K562 (cell line): ENCODE measurements around the gene SLC44A2. TPM values are rescaled to one million over a fixed set of nuclear protein-coding genes. Genes with fewer than 3 reads are reported as not detected.
A peak's percentile ranks its signal among the peaks of the same experiment; 100 is the strongest.

Experiments
- ATAC-seq: fragments of 200-7000 bp; cut with Tn5 transposase; 3 replicates; pipeline ENCODE4 v1.9.1; 2020; ENCODE audit warnings: moderate library complexity
- BruUV-seq: library from RNA; stranded (reverse); fragments of 400-500 nt; replicated peaks from 2 replicates; lab custom pipeline; 2021; lab: Mats Ljungman, UMichigan
- CTCF ChIA-PET: fragments of 300-600 bp; formaldehyde crosslinking; extraction: SDS; loops from one replicate; lab custom pipeline; 2021; ENCODE audit warnings: low intra/inter-chr PET ratio; lab: Yijun Ruan, JAX
- POLR2A ChIA-PET: fragments of 300-600, 350-650 bp; sonication (Branson Sonifier 250); formaldehyde crosslinking; extraction: SDS; loops from one replicate; lab custom pipeline; 2021; ENCODE audit warnings: antibody characterized with exemption, inconsistent platforms; lab: Yijun Ruan, JAX
- DNase-seq, 4 experiments: peaks; one replicate each; pipeline versions ENCODE4 v3.0.0 to v3.0.0-alpha.2; 2011 to 2018; ENCODE audit warnings: low spot score in 3 of 4, mixed read lengths in 3 of 4; ENCODE audit errors: extremely low read depth in 1 of 4
- FAIRE-seq: peaks from 2 replicates; lab custom pipeline; 2011; peaks lifted over from hg19 to GRCh38; lab: Jason Lieb, UNC
- H2AFZ ChIP-seq: 2 replicates; pipeline ENCODE4 v1.6.0; 2011; ENCODE audit warnings: low read depth, low read length, control low read depth, inconsistent platforms
- H3K27ac ChIP-seq: fragments of 200-600 bp; 3 replicates; pipeline ENCODE4 v1.8.0; 2011; ENCODE audit warnings: low read depth, mild to moderate bottlenecking, control low read depth, inconsistent platforms, low read length, moderate library complexity, mixed read lengths; ENCODE audit errors: extremely low read depth
- H3K27me3 ChIP-seq, 2 experiments: fragments of 300-600 bp in 1 of 2; 2 replicates in 1 of 2; 3 replicates in 1 of 2; pipeline versions ENCODE4 v1.6.0 to v1.8.0; 2011; ENCODE audit warnings: inconsistent platforms in 2 of 2, low read length in 2 of 2, mild to moderate bottlenecking in 1 of 2, mixed read lengths in 1 of 2, moderate library complexity in 1 of 2; ENCODE audit not compliant: control insufficient read depth in 2 of 2, insufficient read depth in 2 of 2
- H3K36me3 ChIP-seq: fragments of 300-600 bp; 3 replicates; pipeline ENCODE4 v1.8.0; 2011; ENCODE audit warnings: mild to moderate bottlenecking, low read length, inconsistent platforms; ENCODE audit not compliant: control insufficient read depth, insufficient read depth
- H3K4me1 ChIP-seq, 2 experiments: fragments of 200-600 bp in 1 of 2; replicated peaks in 1 of 2; 2 replicates in 1 of 2; 3 replicates in 1 of 2; pipeline versions ENCODE4 v1.5.1 to v1.8.0; 2011; ENCODE audit warnings: inconsistent platforms in 2 of 2, low read length in 2 of 2, mild to moderate bottlenecking in 1 of 2, mixed read lengths in 1 of 2, moderate library complexity in 1 of 2; ENCODE audit not compliant: control insufficient read depth in 2 of 2, insufficient read depth in 2 of 2
- H3K4me2 ChIP-seq: 2 replicates; pipeline ENCODE4 v1.6.1; 2011; ENCODE audit warnings: low read length, control low read depth, inconsistent platforms, mixed read lengths; ENCODE audit not compliant: insufficient read depth
- H3K4me3 ChIP-seq: fragments of 200-600 bp; sonication (generic), shearing (Covaris generic); 2 replicates; pipeline ENCODE4 v1.5.1; 2016; ENCODE audit warnings: control low read depth, inconsistent platforms
- H3K79me2 ChIP-seq: fragments of 200-600 bp; 3 replicates; pipeline ENCODE4 v1.8.0; 2011; ENCODE audit warnings: low read length, inconsistent platforms; ENCODE audit not compliant: control insufficient read depth, insufficient read depth
- H3K9ac ChIP-seq, 2 experiments: 2 replicates each; pipeline versions ENCODE4 v1.6.0 to v1.6.1; 2011; ENCODE audit warnings: low read depth in 2 of 2, low read length in 2 of 2, control low read depth in 1 of 2, inconsistent platforms in 1 of 2, mild to moderate bottlenecking in 1 of 2, mixed read lengths in 1 of 2; ENCODE audit not compliant: insufficient read depth in 1 of 2
- H3K9me1 ChIP-seq: one replicate; pipeline ENCODE4 v1.6.0; 2011; ENCODE audit warnings: inconsistent platforms, mild to moderate bottlenecking, low read length, moderate library complexity; ENCODE audit not compliant: control insufficient read depth, insufficient read depth
- H3K9me3 ChIP-seq: replicated peaks from 2 replicates; pipeline ENCODE4 v1.5.1; 2011; ENCODE audit warnings: low read depth, low read length, inconsistent platforms; ENCODE audit not compliant: control insufficient read depth, insufficient read depth
- H4K20me1 ChIP-seq: replicated peaks from 2 replicates; pipeline ENCODE4 v1.6.1; 2011; ENCODE audit warnings: low read length, inconsistent platforms, mixed read lengths; ENCODE audit not compliant: control insufficient read depth, insufficient read depth
- ADNP ChIP-seq: fragments of 200-800 bp; sonication (Bioruptor generic); IDR thresholded peaks from 2 replicates; pipeline ENCODE4 v1.6.1; 2016; ENCODE audit warnings: missing genetic modification characterization, missing compliant biosample characterization
- CBX3 ChIP-seq, 2 experiments: IDR thresholded peaks; 1 replicate in 1 of 2; 2 replicates in 1 of 2; pipeline ENCODE4 v1.6.1; 2012; ENCODE audit warnings: inconsistent platforms in 2 of 2, low read length in 2 of 2, borderline replicate concordance in 1 of 2, control low read depth in 1 of 2
- CHD4 ChIP-seq: fragments of 200-600 bp; sonication (generic); IDR thresholded peaks from 3 replicates; pipeline ENCODE4 v1.6.1; 2012; ENCODE audit warnings: low read depth, mild to moderate bottlenecking, mixed read lengths, low read length, inconsistent platforms; ENCODE audit not compliant: insufficient read depth, insufficient replicate concordance, poor library complexity, severe bottlenecking
- GATA2 ChIP-seq: sonication (generic); formaldehyde crosslinking; IDR thresholded peaks from 2 replicates; pipeline ENCODE4 v1.4.0; 2020; ENCODE audit warnings: mild to moderate bottlenecking, missing genetic modification reagents
- HDAC1 ChIP-seq, 2 experiments: fragments of 450-650 bp; IDR thresholded peaks; 2 replicates each; pipeline ENCODE4 v1.6.1; 2016 to 2017; ENCODE audit warnings: inconsistent platforms in 1 of 2, mild to moderate bottlenecking in 1 of 2, moderate library complexity in 1 of 2
- KAT2B ChIP-seq: IDR thresholded peaks from one replicate; pipeline ENCODE4 v1.6.1; 2012; ENCODE audit warnings: low read depth, mild to moderate bottlenecking, control low read depth, inconsistent platforms, low read length, moderate library complexity
- MAZ ChIP-seq, 2 experiments: fragments of 450-650 bp in 1 of 2; sonication (generic) in 1 of 2; formaldehyde crosslinking; IDR thresholded peaks in 1 of 2; conservative IDR thresholded peaks in 1 of 2; 2 replicates each; pipeline versions ENCODE4 v1.4.0 to v1.5.0; 2020; ENCODE audit warnings: mild to moderate bottlenecking in 1 of 2, missing genetic modification reagents in 1 of 2
- PHF20 ChIP-seq: fragments of 450-650 bp; IDR thresholded peaks from 2 replicates; pipeline ENCODE4 v1.6.1; 2018; ENCODE audit not compliant: partially characterized antibody
- PTBP1 ChIP-seq: fragments of 200-400 bp; formaldehyde crosslinking; IDR thresholded peaks from 2 replicates; pipeline ENCODE4 v1.6.1; 2017; ENCODE audit warnings: low read depth, low read length
- PURB ChIP-seq: sonication (generic); formaldehyde crosslinking; IDR thresholded peaks from 2 replicates; pipeline ENCODE4 v1.9.0; 2021; ENCODE audit warnings: low read depth, mild to moderate bottlenecking, missing genetic modification reagents
- RB1 ChIP-seq: fragments of 450-650 bp; IDR thresholded peaks from 2 replicates; pipeline ENCODE4 v1.6.1; 2017; ENCODE audit warnings: low read depth, mild to moderate bottlenecking
- RBBP5 ChIP-seq: fragments of 200-600 bp; sonication (generic); IDR thresholded peaks from 2 replicates; pipeline ENCODE4 v1.6.1; 2012; ENCODE audit warnings: borderline replicate concordance, mild to moderate bottlenecking, low read length, control low read depth, inconsistent platforms; ENCODE audit not compliant: insufficient read depth, poor library complexity, severe bottlenecking
- SIX5 ChIP-seq, 2 experiments: IDR thresholded peaks; 2 replicates each; pipeline ENCODE4 v1.6.1; 2011; ENCODE audit warnings: low read length in 2 of 2, borderline replicate concordance in 1 of 2, low read depth in 1 of 2, mild to moderate bottlenecking in 1 of 2, moderate library complexity in 1 of 2; ENCODE audit not compliant: insufficient read depth in 1 of 2
- SPI1 ChIP-seq: IDR thresholded peaks from 2 replicates; pipeline ENCODE4 v1.6.1; 2011; ENCODE audit warnings: low read depth, low read length, control low read depth, borderline replicate concordance
- U2AF1 ChIP-seq: fragments of 200-400 bp; formaldehyde crosslinking; optimal IDR thresholded peaks from 2 replicates; pipeline ENCODE3; 2017; ENCODE audit warnings: mild to moderate bottlenecking, low read depth, low read length, moderate library complexity
- ZEB2 ChIP-seq: fragments of 450-650 bp; IDR thresholded peaks from 2 replicates; pipeline ENCODE4 v1.6.1; 2016
- ZNF224 ChIP-seq: sonication (generic); formaldehyde crosslinking; IDR thresholded peaks from 2 replicates; pipeline ENCODE4 v1.8.0; 2022; ENCODE audit warnings: mild to moderate bottlenecking, missing genetic modification reagents
- WGBS: fragments of 100-300 bp; shearing (Covaris generic); methylation state at CpG from one replicate; pipeline ENCODE4 v1.1.6; 2016; ENCODE audit warnings: low coverage, mixed read lengths; ENCODE audit not compliant: insufficient coverage; ENCODE audit errors: missing lambda C conversion rate; 5-methylcytosine and 5-hydroxymethylcytosine counted together
- in situ Hi-C: fragments of 300-500 bp; cut with MboI; formaldehyde crosslinking; loops from 4 replicates; pipeline ENCODE4 v1.15.0; 2018; ENCODE audit warnings: inconsistent platforms, mixed read lengths
- intact Hi-C: fragments of 100-400 bp; cut with micrococcal nuclease; formaldehyde crosslinking; loops from 2 replicates; pipeline ENCODE4 v1.14.2; 2022
- polyA plus RNA-seq, 8 experiments: library from polyadenylated mRNA; depleted of rRNA in 4 of 8; stranded (reverse) in 5 of 8; unstranded in 3 of 8; fragments of >200 nt; fragmentation: Nextera tagmentation in 2 of 8; fragmentation: Illumina TruSeq in 1 of 8; extraction: Ambion mirVana in 2 of 8; extraction: Trizol in 1 of 8; gene quantifications; 2 replicates each; pipeline versions ENCODE4 v1.2.1 to v1.2.3, GENCODE V29; 2011 to 2014; ENCODE audit warnings: inconsistent platforms in 1 of 8, missing spikeins in 1 of 8
- total RNA-seq, 7 experiments: library from RNA; depleted of rRNA in 6 of 7; stranded (reverse); fragments of >200 nt in 6 of 7; fragmentation: Illumina TruSeq in 2 of 7; extraction: Trizol in 2 of 7; gene quantifications; 2 replicates each; pipeline versions ENCODE4 v1.2.1 to v1.2.3, GENCODE V29; 2011 to 2021; ENCODE audit warnings: low replicate concordance in 1 of 7

Gene SLC44A2
- total and polyA plus RNA-seq, 9 of the 15 experiments (the other 6 are each of a cell fraction or from before 2014, with no cell fraction given): 1.1 to 34.2 (median 8.1) TPM

DNA sequence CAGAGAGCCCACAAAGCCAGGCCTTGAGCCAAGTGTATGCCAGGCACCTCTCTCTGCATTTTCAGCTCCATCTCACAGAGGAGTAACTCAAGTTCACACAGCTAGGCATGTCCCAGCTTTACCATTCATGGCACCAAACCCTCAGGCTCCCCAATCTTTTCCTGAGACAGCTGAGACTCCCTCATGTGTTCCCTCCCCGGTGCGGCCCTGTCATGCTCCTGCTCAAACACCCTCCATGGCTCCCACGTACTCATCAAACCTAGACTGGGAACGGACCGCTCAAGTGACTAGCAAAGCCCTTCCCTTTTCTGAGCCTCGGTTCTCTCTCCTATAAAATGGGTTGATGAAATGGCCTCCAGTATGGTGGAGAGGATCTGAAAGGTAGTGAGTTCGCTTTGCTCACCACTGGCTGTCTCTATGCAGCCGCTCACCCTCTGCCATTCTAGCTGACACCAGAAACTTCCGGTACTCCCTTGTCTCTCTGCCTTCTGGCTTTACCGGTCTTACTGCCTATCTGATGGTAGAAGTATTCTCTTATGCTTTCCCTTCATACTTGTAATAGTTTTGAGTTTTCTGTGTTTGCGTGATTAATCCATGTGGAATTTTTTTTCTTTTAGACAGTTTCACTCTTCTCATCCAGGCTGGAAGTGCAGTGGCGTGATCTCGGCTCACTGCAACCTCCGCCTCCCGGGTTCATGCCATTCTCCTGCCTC lies 7.8 kb upstream of the SLC44A2 start:
- ChIA-PET CTCF (no interaction called here), POLR2A (interaction anchor here (0.6 to 2.6 kb wide), 8 partner anchors 9 to 555 kb away, joined by 3 to 18 read pairs (median 4); no protein-coding TSS in a partner anchor)
- no peaks in the 10 kb centered on the region for H3K36me3 ChIP-seq
- DNase-seq (peak; percentile 28 to 49 (median 40)), ATAC-seq (peak; percentile 51), FAIRE-seq (no peak)
- H3K27ac ChIP-seq: peak overlapping the region; percentile 84
- H2AFZ ChIP-seq: peak overlapping the region; percentile 84
- no TSS peak for BruUV-seq
- H3K4me1 ChIP-seq: peaks cover 24 to 37% of the 10 kb centered on the region in 2 experiments
- 35% methylated on average over 15 of the region's 15 CpGs for WGBS
- H3K9me3 ChIP-seq: no peaks in the 10 kb centered on the region
- H3K4me2 ChIP-seq: peak overlapping the region; percentile 86
- peak overlapping the region; percentile 9 to 44; a peak in 3 of 4 replicates for H3K9ac ChIP-seq
- H4K20me1 ChIP-seq: no peaks in the 10 kb centered on the region
- H3K9me1 ChIP-seq: peaks cover 3% of the 10 kb centered on the region
- H3K79me2 ChIP-seq: peaks cover 10% of the 10 kb centered on the region; the same call in 2 of the 3 replicates
- no peaks in the 10 kb centered on the region for H3K27me3 ChIP-seq
- H3K4me3 ChIP-seq: peak overlapping the region; percentile 9; the same call in 1 of the 2 replicates
- intact Hi-C loops: loop anchor here (2.0 kb wide), 1 partner anchor 15 kb away; no protein-coding TSS in a partner anchor
- in situ Hi-C loops: no loop called here
- TF ChIP-seq PURB (CRISPR knock-in tag): no peak
- peak in 1 of 2 experiments; percentile 47; a peak in 1 of 4 replicates for TF ChIP-seq HDAC1 (IDR thresholded peaks at IDR 0.05)
- peak; percentile 92 for TF ChIP-seq ADNP
- no peak for TF ChIP-seq RB1
- 0 out of 2 replicates have a peak, but pooled peaks have one; percentile 1 for TF ChIP-seq GATA2 (CRISPR knock-in tag)
- no peak for TF ChIP-seq U2AF1
- no peak for TF ChIP-seq ZEB2
- no peak for TF ChIP-seq ZNF224 (CRISPR knock-in tag)
- TF ChIP-seq SIX5 (IDR thresholded peaks at IDR 0.05; ENCODE audit: borderline replicate concordance in 1 of 2, insufficient read depth in 1 of 2, low read depth in 1 of 2, low read length in 2 of 2): no peak
- peak; percentile 63; the same call in 1 of the 2 replicates for TF ChIP-seq SPI1
- peak; percentile 54 for TF ChIP-seq RBBP5
- TF ChIP-seq CHD4: peak; percentile 97
- peak in 1 of 2 experiments; percentile 81; a peak in 2 of 3 replicates for TF ChIP-seq CBX3 (IDR thresholded peaks at IDR 0.05; ENCODE audit: borderline replicate concordance in 1 of 2, low read length in 2 of 2)
- no peak for TF ChIP-seq KAT2B
- peak; percentile 99 for TF ChIP-seq PTBP1
- TF ChIP-seq MAZ (CRISPR knock-in tag; conservative IDR thresholded peaks at IDR 0.05 in 1 of 2, IDR thresholded peaks at IDR 0.05 in 1 of 2): peak in 1 of 2 experiments; percentile 66; a peak in 2 of 4 replicates
- peak; percentile 53 for TF ChIP-seq PHF20
